Gastroesophageal sphincter (tissue), 3 donors: ENCODE results near the gene CMC2.

Experiments
- CTCF ChIP-seq, 4 experiments: fragments of 200-600 bp in 2 of 4; fragments of 450-650 bp in 2 of 4; sonication (generic) in 1 of 4; IDR thresholded peaks; one replicate each; pipeline ENCODE4 v1.5.1; 2017 to 2019; ENCODE audit warnings: antibody characterized with exemption in 4 of 4, mild to moderate bottlenecking in 2 of 4, moderate library complexity in 2 of 4
- EP300 ChIP-seq: sonication (generic); formaldehyde crosslinking; IDR thresholded peaks from one replicate; pipeline ENCODE4 v1.6.1; 2017; ENCODE audit warnings: antibody characterized with exemption, mild to moderate bottlenecking
- POLR2A ChIP-seq, 2 donors: fragments of 450-650 bp; IDR thresholded peaks; one replicate each; pipeline ENCODE4 v1.6.1; 2017; ENCODE audit warnings: antibody characterized with exemption in 2 of 2, mild to moderate bottlenecking in 2 of 2, moderate library complexity in 1 of 2
- POLR2AphosphoS5 ChIP-seq: sonication (generic); formaldehyde crosslinking; IDR thresholded peaks from one replicate; pipeline ENCODE4 v1.6.1; 2017; ENCODE audit warnings: antibody characterized with exemption

- TF ChIP-seq CTCF (IDR thresholded peaks at IDR 0.05) = no peak
- no peak for TF ChIP-seq POLR2A (IDR thresholded peaks at IDR 0.05)
- TF ChIP-seq POLR2AphosphoS5 = no peak
- no peak for TF ChIP-seq EP300
These were observed 70.3 kb downstream of the CMC2 start for GRCh38 chr16:80936410-80936809.
